ENCODE data around the gene CPHXL2.

Gene CPHXL2

DNA sequence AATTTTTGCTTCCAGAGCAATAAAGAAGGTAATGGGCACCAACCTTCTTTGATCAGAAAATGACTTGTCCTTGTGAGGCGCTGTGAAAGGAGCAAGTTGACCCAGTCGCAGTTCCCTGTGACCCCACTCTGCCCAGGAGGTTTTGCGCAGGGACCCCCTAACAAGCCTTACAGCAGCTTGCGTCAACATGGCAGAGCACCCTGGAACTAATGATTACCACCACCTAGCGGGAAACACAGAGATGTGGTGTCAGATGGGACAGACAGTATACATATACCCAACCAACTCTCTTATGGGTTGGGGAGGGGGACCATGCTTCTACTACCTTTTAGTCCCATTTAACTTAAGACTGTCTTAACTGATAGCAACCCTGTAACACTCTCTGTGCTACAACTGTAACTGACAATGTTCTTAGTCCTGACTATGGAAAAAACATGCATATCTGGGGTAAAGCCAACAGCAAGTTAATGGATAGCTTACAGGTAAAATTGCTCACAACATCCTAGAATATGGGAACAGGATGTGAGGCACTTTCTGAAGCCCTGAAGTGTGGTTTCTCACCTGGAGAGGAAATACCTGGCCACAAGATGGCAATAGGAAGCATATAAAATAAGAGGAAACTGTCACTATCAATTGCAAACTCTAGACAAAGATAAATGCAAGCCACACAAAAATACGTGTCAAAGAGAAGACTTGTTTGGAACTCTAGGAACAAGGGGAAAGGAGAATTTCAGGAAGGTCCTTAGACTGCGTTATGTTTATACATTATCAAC lies 32.4 kb downstream of the CPHXL2 start:
- DNase-seq (ENCODE audit: low read depth, low spot score) = no peak

DNA sequence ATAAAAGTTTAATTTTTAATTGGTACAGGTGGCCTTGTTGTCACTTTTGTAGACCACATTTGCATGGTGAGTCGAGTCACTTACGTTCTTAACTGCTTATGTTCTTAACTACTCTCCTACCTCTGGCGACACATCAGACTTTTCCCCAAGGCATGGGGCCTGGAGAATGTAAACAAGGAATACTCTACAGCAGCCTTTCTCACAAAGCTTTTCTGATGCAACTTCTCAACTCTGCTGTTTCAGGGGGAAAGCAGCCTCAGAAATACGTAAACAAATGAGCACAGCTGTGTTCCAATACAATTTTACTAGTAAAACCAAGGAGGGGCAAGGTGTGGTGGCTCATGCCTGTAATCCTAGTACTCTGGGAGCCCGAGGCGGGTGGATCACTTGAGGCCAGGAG lies 36.2 kb downstream of the CPHXL2 start:
- DNase-seq (ENCODE audit: low read depth, low spot score) = peak; percentile 49

DNA sequence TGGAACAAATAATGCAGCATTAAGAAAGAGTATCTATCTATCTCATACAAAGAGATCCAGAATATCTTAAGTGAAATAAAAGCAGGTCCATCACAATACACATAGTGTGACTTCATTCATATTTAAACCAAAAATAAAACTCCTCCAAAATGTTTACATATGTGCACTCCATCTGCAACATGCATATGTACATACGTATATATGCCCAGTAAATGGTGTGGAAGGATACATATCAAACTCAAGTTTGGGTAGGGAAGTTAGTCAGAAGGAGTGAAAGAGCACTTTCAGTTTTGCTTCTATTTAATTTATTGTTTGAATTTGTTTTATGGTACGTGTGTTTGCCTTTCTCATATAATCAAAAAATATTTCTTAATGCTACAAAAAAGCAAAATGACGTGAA lies 41.8 kb downstream of the CPHXL2 start:
- DNase-seq (ENCODE audit: low read depth, low spot score) = no peak

DNA sequence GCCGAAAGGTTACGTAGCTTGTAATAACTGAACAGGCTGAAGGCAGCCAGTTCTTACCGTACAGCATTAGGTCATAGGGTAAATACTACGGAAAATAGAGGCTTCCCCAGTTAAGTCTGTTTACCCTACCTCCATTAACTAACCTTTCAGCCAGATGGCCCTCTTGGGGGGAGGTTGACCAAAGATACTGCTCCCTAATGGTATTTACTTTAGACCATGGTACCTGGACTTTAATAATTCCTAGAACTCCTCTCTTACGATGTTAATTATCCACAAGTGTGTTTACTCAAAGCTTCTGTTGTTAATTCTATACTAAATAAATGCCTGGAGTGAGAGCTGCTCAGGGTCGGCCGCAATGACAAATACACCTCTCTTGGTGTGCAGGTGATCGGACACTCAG lies 44.0 kb downstream of the CPHXL2 start:
- DNase-seq (ENCODE audit: low read depth, low spot score) = no peak

DNA sequence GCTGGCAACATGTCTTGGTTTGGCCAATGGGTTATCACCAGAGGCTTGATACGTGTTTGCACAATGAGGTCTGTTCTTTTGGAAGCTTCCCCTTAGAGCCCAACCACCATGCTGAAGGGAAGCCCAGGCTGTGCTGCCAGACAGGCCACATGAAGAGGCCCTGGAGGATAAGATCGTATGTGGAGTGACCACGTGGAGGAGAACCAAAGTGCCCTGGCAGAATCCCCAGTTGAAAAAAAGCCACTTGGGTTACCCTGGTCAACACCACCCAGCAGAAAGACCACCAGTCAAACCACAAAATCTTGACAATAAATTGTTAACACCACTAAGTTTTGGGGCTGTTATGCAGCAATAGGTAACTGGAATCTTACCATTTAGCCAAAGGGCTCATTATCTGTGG lies 46.8 kb downstream of the CPHXL2 start:
- DNase-seq (ENCODE audit: low read depth, low spot score) = no peak

DNA sequence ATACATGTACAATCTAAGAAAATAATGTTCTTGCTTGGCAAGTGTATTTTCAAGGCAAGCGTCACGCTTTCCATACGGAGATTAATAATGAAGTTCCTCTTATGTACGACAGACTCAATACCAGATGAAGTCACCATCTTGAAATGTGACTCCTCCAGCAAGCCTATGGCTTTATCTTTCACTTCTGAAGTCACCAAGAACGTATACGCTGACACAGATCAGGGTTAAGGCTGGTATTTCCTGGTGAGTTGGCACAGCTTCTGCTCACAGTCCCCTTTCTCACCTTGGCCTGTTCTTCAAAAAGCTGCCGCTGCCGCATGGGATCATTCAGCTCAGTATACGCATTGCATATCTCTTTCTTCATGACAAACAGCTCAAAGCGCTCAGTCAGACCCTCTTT lies 47.7 kb downstream of the CPHXL2 start:
- no peak for DNase-seq (ENCODE audit: low read depth, low spot score)

DNA sequence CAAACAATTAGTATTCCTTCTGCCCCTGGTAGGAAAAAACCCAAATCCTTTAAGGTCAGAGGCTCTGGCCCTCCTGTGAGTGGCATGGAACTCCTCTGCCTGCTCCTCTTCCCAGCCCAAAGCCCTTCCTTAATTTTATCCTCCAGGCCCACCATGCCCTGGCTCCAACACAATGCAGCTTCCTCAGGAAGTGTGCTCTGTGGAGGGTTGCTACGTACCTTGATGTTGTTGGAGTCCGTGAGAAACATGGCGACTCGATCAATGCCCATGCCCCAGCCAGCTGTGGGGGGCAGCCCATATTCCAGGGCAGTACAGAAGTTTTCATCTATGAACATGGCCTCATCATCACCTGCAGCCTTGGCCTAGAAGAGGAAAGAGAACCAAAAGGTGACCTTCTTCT lies 48.5 kb downstream of the CPHXL2 start:
- DNase-seq (ENCODE audit: low read depth, low spot score) = no peak

DNA sequence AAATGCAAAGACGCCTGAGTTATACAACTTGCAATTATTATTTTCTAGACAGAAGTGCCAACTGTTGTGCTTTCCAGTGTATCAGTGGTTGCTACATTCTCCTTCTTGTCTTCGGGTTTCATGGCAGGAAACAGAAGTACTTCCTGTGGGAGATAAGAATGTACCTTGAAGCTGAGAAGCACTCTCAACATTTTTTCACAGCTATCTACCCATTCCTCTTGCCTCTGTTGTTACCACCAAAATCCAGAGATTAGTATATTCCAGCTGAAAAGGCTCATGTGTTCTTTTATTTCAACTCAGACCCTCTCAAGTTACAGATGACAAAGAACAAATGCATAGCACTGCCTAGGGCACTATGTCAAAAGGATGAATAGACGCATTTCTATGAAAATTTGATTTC lies 49.0 kb downstream of the CPHXL2 start:
- DNase-seq (ENCODE audit: low read depth, low spot score) = no peak

DNA sequence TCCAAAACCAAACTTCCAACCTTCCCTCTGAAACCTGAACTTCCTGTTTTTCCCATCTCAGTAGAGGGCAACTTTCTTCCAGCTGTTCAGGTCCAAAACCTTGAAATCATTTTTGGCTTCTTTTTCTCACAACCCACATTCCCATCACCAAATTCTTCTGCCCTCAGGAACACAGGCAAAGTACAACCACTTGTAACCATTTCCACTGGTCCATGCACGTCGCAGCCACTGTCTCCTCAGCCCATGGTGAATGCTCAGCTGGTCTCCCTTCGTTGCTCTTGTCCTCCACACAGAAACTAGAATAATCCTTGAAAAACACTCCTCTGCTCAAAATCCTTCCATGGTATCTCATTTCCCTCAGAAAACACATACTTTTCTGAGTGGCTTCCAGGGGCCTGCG lies 50.0 kb downstream of the CPHXL2 start:
- no peak for DNase-seq (ENCODE audit: low read depth, low spot score)

DNA sequence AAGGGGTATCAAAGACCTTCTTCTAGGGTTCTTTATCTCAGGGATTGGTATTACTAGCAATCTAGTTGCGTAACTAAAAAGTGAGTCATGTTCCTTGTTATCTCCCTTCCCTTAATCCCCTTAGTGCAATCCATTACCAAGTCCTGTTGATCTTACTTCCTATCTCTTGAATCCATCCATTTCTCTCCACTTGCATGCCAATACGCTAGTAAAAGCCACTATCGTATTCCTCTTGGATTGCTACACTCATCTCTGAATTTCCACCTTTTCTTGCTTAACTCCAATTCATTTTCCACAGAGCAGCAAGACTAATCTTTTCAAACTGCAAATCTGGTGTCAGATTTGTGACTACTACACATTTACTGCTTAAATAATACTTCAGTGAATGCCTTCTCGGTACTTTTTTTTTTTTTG lies 51.9 kb downstream of the CPHXL2 start:
- no peak for DNase-seq (ENCODE audit: low read depth, low spot score)

DNA sequence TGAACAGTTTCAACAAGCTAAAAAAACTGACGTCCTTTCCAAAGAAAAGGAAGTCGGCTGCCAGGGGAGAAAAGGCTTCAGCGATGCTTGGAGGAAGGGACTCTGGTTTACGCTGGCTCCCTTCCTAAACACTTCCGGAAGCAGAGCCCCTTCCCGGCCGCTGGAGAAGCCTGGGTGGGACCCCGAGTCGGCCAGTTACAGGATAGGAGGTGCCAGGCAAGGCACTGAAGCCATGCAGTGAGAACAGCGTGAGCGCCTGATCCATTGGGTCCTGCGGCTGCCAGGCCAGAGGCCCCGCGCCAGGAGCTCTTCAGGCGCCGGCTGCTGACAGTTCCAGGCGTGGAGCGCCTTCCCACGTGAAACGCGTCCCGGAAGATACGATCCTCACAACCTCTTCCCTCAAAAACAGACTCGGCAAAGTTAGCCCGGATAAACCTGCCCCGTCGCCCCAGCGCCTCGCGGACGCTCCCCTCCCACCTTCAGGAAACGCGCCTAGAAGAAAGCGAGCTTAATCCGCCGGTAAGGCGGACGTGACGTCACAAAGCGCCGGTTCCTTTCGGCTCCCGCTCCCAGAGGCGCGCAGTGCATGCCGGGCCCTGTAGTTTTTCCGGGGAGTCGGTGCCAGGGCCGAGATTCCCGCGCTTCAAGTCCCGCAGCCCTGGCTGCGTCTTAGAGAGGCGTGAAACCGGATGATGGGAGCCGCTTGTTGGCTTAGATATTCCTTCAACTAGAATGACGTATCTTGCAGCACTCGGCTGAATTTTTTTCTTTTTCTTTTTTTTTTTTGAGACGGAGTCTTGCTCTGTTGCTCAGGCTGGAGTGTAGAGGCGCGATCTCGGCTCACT lies 53.8 kb downstream of the CPHXL2 start, which contains the start of gene ADAT1:
Gene ADAT1 (minus strand): TSS at position 521 of the 845 bp plus-strand sequence. CDS start 2,482 bp downstream, outside the sequence.
- DNase-seq (ENCODE audit: low read depth, low spot score) = peak; percentile 99

DNA sequence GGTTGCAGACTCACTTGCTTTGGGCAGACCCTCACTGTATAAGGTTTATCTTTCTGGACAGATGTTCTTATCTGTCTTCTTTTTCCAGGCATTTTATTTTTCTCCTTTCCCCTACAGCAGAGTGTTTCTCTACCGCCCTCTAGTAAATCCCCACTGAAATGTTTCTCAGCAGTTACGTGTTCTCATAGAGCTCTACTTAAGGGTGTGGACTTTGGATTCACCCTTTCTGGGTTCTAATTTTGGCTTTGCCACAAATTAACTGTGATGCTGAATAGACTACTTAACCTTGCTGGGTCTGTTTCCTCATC lies 55.7 kb downstream of the CPHXL2 start:
- DNase-seq (ENCODE audit: low read depth, low spot score) = no peak

DNA sequence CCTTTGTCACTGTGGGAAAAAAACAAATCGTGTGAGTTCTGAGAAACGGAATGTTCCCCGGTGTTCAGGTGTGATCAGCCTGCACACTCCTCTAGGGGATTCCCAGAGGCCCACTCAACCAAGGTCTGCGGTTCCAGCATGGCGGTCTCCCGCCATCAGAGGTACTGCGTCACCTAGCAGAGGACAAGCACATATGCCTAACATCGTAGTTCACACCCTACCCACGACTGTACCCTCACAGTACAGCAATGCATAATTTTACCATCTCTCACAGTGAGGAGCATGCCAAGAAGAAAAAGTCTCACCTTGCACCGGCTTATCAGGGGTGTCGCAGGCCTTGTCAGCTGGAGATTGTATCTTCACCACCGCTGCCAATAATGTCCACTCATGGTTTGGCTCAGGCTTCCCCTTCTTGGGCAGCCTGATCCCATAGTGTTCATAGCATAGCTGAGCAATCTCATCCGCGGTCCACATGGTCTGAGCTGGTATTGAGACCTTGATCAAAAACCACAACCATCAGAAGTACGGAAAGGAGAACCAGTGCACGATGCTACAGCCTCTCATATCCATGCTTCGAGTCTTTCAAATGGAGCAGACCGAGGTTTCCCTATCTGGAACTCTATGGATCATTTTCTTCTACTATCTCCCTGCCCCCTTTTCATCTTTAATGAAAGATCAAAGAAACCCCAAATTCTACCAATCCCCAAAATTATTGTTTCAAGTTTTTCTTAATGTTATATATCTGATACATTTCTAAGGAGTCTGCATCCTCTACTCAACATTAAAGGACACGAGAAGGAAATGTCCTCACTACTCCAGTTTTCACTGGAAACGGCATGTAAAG lies 56.3 kb downstream of the CPHXL2 start:
- DNase-seq (ENCODE audit: low read depth, low spot score) = no peak

DNA sequence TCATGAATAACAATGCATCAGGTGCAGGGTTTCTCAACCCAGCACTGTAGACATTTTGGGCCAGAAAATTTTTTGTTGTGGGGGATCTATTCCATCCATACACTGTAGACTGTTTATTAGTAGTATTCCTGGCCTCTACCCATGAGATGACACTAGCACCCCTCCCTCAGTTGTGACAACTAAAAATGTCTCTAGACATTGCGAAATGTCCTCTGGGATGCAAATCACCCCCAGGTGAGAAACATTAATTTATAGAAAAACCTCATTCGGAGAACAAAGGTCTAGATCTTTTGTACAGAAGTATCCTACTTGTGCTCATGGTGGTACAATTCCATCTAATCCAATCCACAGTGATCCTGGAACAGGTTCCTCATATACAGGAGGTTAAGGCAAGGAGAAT lies 58.0 kb downstream of the CPHXL2 start:
- DNase-seq (ENCODE audit: low read depth, low spot score) = no peak

DNA sequence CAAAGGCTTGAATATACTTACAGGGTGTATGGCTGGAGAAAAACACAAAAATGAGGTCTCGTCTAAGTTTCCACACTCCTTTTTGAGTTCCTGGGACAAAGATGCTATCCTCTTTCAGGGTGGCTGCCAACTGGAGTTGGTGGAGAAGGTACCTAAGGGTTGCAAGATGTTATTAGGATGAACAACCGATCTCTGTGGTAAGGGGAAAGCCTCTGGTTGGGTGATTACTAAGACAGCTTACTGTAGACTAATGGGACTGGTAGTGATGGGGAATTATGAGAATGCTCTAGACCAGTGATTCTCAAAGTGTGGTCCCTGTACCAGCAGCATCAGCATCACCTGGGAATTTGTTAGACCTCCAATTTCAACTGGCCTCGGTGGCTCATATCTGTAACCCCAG lies 59.7 kb downstream of the CPHXL2 start:
- no peak for DNase-seq (ENCODE audit: low read depth, low spot score)

DNA sequence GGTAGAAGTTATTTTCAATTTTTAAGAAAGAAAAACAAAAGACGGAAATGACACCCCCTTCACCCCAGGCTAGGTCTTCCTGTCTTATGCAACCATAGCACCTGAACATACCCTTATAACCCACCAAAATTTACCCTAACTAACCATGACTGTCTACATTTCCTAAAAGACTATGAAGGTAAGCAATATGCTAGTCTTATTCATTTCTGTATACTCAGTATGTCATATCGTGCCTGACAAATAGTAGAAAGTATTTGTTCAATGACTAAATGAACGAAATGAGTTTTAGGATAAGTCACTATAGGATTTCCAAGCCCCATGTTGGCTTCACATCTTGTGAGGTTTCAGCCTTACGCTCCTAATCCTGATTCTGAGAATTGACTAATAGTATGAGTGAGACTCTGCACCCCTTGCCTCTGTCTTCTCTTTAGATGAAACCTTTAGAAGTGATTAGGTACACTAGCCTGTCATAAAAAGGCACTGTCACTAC lies 60.2 kb downstream of the CPHXL2 start:
- no peak for DNase-seq (ENCODE audit: low read depth, low spot score)

DNA sequence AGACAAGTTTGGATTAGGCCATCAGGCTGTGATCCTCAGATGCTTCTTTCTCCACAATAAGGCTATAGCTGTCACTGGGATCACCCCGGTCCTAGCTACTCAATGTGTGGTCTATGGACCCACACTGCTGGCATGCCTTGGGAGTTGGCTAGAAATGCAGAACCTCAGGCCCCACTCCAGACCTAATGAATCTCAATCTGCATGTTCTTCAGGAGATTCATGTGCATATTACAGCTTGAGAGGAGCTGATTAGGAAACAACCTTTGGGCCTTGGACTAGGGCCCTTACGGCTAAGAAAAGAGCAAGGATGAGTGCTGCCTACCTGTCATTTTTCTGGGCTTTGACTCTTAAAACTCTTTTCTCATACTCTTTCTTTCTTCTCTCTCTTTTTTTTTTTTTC lies 61.2 kb downstream of the CPHXL2 start:
- no peak for DNase-seq (ENCODE audit: low read depth, low spot score)

DNA sequence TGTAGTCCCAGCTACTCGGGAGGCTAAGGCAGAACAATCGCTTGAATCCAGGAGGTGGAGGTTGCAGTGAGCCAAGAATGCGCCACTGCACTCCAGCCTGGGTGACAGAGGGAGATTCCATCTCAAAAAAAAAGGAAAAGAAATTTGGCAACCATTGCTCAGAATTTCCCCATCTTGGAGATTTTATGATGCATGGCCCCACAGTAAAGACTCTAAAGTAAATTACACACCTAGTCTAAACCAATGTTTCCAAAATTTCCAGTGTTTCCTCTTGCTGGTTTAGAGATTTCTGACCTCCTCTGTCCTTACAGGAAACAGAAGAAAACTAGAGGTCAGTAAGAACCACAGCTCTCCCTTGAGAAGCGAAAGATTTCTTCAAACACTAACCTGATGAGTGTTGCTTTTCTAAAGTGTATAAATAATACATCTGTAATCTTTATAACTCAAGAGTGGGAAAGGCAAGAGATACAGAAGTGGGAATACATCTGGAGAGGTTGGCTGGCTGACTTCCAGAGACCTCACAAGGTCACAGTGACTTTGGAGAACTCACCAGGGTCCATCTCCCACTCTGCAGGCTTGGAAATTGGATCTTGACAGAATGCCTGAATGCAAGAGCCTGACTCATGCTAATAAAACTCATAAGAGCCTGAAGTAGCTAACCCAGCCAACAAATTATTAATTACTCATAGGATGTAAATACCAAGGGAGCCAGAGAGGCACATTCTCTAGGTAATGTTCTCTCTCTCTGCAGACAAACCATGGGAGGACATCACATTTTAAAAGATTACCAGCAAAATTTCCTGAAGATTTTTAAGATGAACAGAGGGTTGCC lies 62.5 kb downstream of the CPHXL2 start:
- DNase-seq (ENCODE audit: low read depth, low spot score) = no peak
